ENCODE results near the gene SLC9A9. TPM values are rescaled to one million over a fixed set of nuclear protein-coding genes. Genes with fewer than 3 reads are reported as not detected.

The SLC9A9 gene
- total RNA-seq, 1 donor from 2014 or later: 1.2 TPM

- no peak for DNase-seq (ENCODE audit: extremely low read depth, low read depth, low spot score)
Measured at GRCh38 chr3:143653935-143654334, 194.3 kb downstream of the SLC9A9 start.

- no peak for DNase-seq (ENCODE audit: extremely low read depth, low read depth, low spot score)
Measured at GRCh38 chr3:143653493-143653892, 194.8 kb downstream of the SLC9A9 start.

GRCh38 chr3:143652118-143652517 is 196.2 kb downstream of the SLC9A9 start:
- DNase-seq (ENCODE audit: extremely low read depth, low read depth, low spot score): no peak

GRCh38 chr3:143650827-143651226 is 197.4 kb downstream of the SLC9A9 start:
- DNase-seq (ENCODE audit: extremely low read depth, low read depth, low spot score): no peak

- no peak for DNase-seq (ENCODE audit: extremely low read depth, low read depth, low spot score)
Measured at GRCh38 chr3:143650120-143650519, 198.1 kb downstream of the SLC9A9 start.

GRCh38 chr3:143648708-143649107 is 199.6 kb downstream of the SLC9A9 start:
- DNase-seq (ENCODE audit: extremely low read depth, low read depth, low spot score): no peak

- no peak for DNase-seq (ENCODE audit: extremely low read depth, low read depth, low spot score)
Measured at GRCh38 chr3:143648218-143648617, 200.1 kb downstream of the SLC9A9 start.

GRCh38 chr3:143644370-143645089 is 203.7 kb downstream of the SLC9A9 start:
- DNase-seq (ENCODE audit: extremely low read depth, low read depth, low spot score): peak; percentile 80

GRCh38 chr3:143643905-143644304 is 204.4 kb downstream of the SLC9A9 start:
- no peak for DNase-seq (ENCODE audit: extremely low read depth, low read depth, low spot score)

- no peak for DNase-seq (ENCODE audit: extremely low read depth, low read depth, low spot score)
Measured at GRCh38 chr3:143640774-143641173, 207.5 kb downstream of the SLC9A9 start.

GRCh38 chr3:143637133-143637532 is 211.1 kb downstream of the SLC9A9 start:
- no peak for DNase-seq (ENCODE audit: extremely low read depth, low read depth, low spot score)

GRCh38 chr3:143634991-143635390 is 213.3 kb downstream of the SLC9A9 start:
- DNase-seq (ENCODE audit: extremely low read depth, low read depth, low spot score): no peak

- DNase-seq (ENCODE audit: extremely low read depth, low read depth, low spot score): no peak
Measured at GRCh38 chr3:143634427-143634826, 213.8 kb downstream of the SLC9A9 start.

GRCh38 chr3:143633816-143634215 is 214.5 kb downstream of the SLC9A9 start:
- no peak for DNase-seq (ENCODE audit: extremely low read depth, low read depth, low spot score)

- no peak for DNase-seq (ENCODE audit: extremely low read depth, low read depth, low spot score)
Measured at GRCh38 chr3:143629726-143630125, 218.5 kb downstream of the SLC9A9 start.

GRCh38 chr3:143628971-143629370 is 219.3 kb downstream of the SLC9A9 start:
- no peak for DNase-seq (ENCODE audit: extremely low read depth, low read depth, low spot score)

- no peak for DNase-seq (ENCODE audit: extremely low read depth, low read depth, low spot score)
Measured at GRCh38 chr3:143627336-143627735, 220.9 kb downstream of the SLC9A9 start.

- no peak for DNase-seq (ENCODE audit: extremely low read depth, low read depth, low spot score)
Measured at GRCh38 chr3:143619231-143619630, 229.0 kb downstream of the SLC9A9 start.

- DNase-seq (ENCODE audit: extremely low read depth, low read depth, low spot score): no peak
Measured at GRCh38 chr3:143617050-143617449, 231.2 kb downstream of the SLC9A9 start.

GRCh38 chr3:143613226-143613625 is 235.0 kb downstream of the SLC9A9 start:
- DNase-seq (ENCODE audit: extremely low read depth, low read depth, low spot score): no peak

GRCh38 chr3:143612541-143612940 is 235.7 kb downstream of the SLC9A9 start:
- DNase-seq (ENCODE audit: extremely low read depth, low read depth, low spot score): no peak

- no peak for DNase-seq (ENCODE audit: extremely low read depth, low read depth, low spot score)
Measured at GRCh38 chr3:143608966-143609365, 239.3 kb downstream of the SLC9A9 start.

Measured in glomerular endothelial cell (primary cell).